Stimulated activated CD4-positive, alpha-beta T cell treated with anti-CD3 and anti-CD28 coated beads, Interleukin-4, amount 100 ng/mL, for 48 hours (primary cell): ENCODE results near the gene GRID2.

ENCODE experiments used
- DNase-seq, 2 donors: peaks; one replicate each; pipeline ENCODE4 v3.0.0-alpha.2; 2020; ENCODE audit warnings: low read depth in 2 of 2

The GRID2 gene

GRCh38 chr4:93502991-93503390, 1199.2 kb downstream of the GRID2 start:
- DNase-seq: no peak

GRCh38 chr4:93513851-93514250, 1210.1 kb downstream of the GRID2 start:
- no peak for DNase-seq

- DNase-seq: no peak
These were observed 1211.4 kb downstream of the GRID2 start for GRCh38 chr4:93515208-93515607.

- no peak for DNase-seq
These were observed 1226.1 kb downstream of the GRID2 start for GRCh38 chr4:93529692-93530372.

- DNase-seq: no peak
These were observed 1228.5 kb downstream of the GRID2 start for GRCh38 chr4:93532234-93532633.

- DNase-seq: no peak
These were observed 1236.8 kb downstream of the GRID2 start for GRCh38 chr4:93540562-93540961.

- no peak for DNase-seq
These were observed 1258.1 kb downstream of the GRID2 start for GRCh38 chr4:93561842-93562241.

GRCh38 chr4:93568758-93569157, 1265.0 kb downstream of the GRID2 start:
- no peak for DNase-seq

GRCh38 chr4:93573285-93573684, 1269.5 kb downstream of the GRID2 start:
- no peak for DNase-seq

- DNase-seq: no peak
These were observed 1275.2 kb downstream of the GRID2 start for GRCh38 chr4:93578942-93579341.

GRCh38 chr4:93605163-93605562, 1301.4 kb downstream of the GRID2 start:
- no peak for DNase-seq

GRCh38 chr4:93617606-93618005, 1313.8 kb downstream of the GRID2 start:
- DNase-seq: no peak

GRCh38 chr4:93633721-93634120, 1330.0 kb downstream of the GRID2 start:
- no peak for DNase-seq

GRCh38 chr4:93635943-93636342, 1332.2 kb downstream of the GRID2 start:
- DNase-seq: no peak

- no peak for DNase-seq
These were observed 1341.4 kb downstream of the GRID2 start for GRCh38 chr4:93645120-93645519.

- DNase-seq: no peak
These were observed 1342.6 kb downstream of the GRID2 start for GRCh38 chr4:93646233-93646930.

GRCh38 chr4:93648258-93648657, 1344.5 kb downstream of the GRID2 start:
- DNase-seq: no peak

- no peak for DNase-seq
These were observed 1346.1 kb downstream of the GRID2 start for GRCh38 chr4:93649828-93650227.

GRCh38 chr4:93654211-93654610, 1350.4 kb downstream of the GRID2 start:
- no peak for DNase-seq

GRCh38 chr4:93657527-93657926, 1353.8 kb downstream of the GRID2 start:
- DNase-seq: no peak

- no peak for DNase-seq
These were observed 1354.7 kb downstream of the GRID2 start for GRCh38 chr4:93658443-93658842.

GRCh38 chr4:93659629-93660028, 1355.9 kb downstream of the GRID2 start:
- DNase-seq: no peak

GRCh38 chr4:93660036-93660435, 1356.3 kb downstream of the GRID2 start:
- no peak for DNase-seq

- no peak for DNase-seq
These were observed 1366.7 kb downstream of the GRID2 start for GRCh38 chr4:93670434-93670833.
